Cortex of kidney (tissue), 1 donor: ENCODE results near the gene CPTP.

Source experiments
- DNase-seq: peaks from one replicate; lab custom pipeline; 2025; lab: John Stamatoyannopoulos, UW

The CPTP gene

DNA sequence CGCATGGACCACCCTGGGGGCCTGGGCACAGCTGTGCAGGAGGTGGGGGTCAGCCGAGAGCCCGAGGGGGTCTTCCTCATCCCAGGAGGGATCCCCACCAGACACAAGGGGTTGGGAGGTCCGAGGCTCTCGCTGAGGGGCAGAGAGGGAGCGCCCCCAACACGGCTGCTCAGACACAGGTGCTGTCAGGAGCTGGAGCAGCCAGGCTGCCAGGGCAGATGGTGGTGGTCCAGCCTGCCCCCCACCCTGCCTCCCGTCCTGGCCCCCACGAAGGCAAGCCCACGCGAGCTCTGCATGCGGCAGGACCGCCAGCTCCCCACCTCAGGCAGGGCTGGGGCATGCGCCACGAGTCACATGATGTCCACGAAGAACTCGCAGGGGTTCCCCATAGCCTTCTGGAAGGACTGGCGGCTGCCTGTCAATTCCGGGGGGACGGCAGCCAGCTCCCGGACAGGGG, 11.2 kb downstream of the CPTP start:
- no peak for DNase-seq

DNA sequence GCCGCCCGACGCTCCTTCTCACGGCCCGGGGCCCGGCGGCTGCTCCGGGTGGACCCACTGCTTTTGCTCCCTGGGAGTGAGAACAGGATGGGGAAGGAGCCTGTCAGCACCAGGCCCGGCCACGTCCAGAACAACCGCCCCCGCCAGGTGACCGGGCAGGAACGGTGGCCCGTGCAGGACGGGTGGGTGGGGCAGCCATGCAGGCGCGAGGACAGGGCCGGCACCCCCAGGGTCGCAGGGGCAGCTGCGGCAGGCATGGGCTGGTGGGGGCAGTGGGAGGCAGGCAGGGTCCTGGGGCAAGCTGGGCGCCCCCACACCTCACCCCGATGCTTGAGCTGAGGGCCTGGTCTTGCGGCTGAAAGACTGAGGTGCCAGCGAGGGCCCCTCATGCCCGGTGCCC, 11.8 kb downstream of the CPTP start:
- no peak for DNase-seq

DNA sequence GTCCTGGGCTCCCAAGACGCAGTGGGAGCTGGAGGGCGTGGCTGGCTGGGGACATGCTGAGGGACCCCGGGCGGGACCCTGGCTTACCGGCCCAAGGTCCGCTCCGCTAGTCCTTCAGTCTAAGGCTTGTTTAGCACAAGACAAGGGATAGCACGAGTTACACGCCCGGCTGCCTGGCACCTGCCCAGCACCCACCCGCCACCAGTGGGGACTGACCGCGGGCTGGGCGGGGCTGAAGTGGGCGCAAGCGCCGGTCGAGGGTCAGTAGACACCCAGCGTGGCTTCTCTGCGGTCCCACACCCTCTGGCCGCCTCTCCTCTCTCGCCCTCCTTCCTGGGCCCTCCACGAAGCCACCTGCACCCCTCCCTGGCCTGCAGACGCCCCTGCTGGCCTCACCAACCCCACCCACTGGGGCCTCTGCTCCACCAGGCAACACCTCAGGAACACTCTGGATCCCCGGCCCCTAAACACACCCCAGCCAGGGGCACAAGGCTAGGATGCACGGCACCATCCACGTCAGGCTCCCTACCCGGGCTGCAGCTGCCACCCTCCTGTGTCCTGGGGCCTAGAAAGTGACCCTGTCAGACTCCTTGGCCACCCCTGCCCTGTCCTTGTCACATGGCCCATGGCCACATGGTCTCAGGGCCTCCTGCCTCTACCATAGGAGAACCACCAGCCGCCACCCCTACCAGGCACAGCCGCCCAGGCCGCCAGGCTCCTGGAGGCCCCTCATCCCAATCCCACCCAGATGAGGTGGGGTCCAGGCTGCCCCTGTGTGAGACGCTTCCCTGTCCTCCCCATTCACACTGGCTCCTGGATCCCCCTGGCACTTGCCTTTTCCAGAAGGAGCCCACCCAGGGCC, 12.6 kb downstream of the CPTP start:
- DNase-seq = no peak

DNA sequence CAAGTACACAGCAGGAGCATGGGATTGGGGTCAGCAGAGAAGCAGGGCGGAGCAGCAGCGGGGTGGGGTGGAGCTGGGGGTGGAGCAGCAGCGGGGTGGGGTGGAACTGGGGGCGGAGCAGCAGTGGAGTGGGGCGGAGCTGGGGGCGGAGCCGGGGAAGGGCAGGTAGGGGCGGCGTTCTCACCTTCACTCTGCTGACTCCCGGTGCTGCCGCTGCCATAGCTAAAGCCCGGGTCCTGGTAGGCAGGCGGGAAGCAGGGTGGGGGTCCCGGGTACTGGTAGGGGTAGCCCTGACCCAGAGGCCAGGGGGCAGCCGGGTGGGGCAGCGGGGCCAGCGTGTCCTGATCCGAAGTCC, 13.2 kb downstream of the CPTP start:
- no peak for DNase-seq

DNA sequence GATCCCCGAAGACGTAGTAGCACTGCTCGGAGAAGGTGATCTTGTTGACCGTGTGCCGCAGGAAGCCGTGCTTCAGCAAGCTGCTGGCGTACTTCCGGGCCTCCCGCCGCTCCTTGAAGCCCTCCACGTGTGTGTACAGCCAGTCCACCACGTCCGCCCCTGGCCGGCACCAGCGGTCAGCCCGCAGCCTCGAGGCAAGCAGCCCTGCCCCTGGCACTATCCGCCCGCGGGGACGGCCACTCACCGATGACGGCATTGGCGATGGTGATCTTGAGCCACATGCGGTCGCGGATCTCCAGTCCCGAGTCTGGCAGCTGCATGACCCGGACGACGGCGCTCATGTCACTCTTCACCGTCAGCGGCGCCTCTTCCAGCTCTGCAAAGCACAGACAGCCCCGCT, 13.7 kb downstream of the CPTP start:
- no peak for DNase-seq

DNA sequence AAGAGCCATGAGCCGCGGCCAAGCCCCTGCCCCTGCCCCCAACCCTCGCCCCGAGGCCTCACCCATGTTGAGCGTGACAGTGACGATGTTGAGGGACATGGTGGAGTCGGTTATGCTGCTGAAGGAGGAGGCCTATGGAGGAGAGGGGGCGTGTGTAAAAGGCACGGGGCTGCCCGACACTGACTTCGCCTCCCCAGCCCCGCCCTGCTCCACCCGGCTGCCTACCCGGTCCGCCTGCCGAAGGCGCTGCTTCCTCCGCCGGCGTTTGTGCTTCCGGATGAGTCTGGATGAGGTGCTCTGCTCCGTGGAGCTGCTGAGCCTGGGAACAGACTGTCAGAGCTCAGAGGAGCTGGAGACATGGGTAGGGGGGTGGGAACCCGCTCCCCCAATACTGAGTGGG, 15.6 kb downstream of the CPTP start:
- DNase-seq = no peak

DNA sequence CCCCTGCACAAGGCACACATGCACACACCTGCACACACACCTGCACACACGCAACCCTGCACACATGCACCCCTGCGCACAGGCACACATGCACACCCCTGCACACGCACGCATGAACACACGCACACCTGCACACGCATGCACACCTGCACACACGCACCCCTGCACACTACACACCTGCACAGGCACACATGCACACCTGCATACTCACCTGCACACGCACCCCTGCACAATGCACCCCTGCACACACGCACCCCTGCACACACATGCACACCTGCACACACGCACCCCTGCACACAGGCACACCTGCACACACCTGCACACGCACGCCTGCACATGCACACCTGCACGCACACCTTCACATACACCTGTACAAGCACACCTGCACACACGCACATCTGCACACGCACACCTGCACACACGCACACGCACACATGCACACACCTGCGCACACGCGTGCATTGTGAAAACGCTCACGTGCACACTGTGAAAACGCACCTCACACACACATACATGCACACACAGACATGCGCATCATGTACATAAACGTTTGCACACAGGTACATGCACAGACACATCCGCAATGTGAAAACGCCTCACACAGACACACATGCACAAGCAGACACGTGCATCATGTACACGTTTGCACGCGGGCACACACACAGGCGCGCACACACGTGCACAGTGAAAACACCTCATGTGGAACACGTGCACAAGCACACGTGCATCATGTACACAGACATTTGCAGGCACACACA, 16.4 kb downstream of the CPTP start:
- DNase-seq = no peak

DNA sequence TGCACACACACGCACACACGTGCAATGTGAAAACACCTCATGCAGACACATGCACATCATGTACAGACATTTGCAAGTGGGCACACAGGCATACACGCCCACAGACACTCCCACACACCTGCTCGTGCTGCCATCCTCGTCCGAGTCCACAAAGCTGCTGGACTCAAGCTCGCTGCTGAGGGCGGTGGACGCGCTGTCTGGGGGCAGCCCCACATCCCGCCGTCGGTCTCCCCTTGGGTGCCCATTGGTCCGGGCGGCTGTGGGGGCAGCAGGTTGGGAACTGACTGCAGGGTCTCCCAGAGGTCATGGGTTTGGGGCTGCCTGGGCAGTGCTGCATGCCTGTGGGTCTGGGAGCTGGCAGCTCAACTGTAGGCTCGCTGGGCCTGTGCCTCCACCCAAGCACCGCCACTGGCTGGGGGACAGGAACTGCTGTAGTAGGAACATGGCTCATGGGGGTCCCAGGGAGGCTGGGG, 17.0 kb downstream of the CPTP start:
- no peak for DNase-seq

DNA sequence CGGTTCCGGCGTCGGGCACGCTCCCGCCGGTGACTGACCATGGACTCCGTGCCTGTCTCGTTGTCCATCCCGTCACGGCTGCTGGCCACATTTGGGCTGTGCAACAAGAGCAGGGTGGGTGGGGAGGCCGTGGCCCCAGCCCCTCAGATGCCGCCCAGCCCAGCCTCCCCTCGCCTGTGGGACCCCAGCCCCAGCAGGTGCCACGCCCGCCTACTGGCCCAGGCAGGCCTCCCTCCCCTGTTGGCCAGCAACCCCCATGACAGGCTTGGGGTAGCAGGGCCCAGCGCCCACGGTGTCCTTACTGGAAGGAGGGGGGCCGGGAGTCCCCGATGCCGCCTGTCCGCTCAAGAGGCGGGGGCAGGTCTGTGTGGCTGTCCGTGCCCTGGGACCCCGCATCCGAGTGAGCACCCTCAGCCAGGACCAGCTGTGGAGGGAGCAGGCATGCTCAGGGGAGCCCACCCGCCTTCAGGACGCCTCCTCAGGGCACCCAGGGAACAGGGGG, 17.5 kb downstream of the CPTP start:
- DNase-seq = no peak

DNA sequence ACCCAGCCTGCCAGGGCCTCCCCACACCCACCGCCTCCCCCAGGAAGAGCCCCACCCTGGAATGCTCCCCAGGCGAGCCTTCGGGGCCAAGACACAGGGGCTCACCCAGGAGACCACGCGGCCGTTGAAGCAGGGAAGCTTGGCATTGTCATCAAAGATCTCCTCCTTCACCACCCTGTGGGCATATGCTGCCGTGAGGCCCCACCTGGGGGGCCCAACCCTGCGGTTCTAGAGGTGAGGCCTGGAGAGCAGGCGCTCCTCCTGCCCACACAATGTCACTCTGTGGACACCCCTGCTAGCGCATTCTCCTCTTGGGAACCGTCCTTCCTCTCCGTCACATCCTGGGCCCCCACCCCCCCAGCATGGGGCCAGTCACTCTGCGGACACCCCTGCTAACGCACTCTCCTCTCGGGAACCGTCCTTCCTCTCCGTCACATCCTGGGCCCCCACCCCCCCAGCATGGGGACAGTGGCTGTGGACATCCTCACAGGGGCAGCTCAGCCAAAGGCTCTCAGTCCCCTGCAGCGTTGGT, 18.0 kb downstream of the CPTP start:
- no peak for DNase-seq

DNA sequence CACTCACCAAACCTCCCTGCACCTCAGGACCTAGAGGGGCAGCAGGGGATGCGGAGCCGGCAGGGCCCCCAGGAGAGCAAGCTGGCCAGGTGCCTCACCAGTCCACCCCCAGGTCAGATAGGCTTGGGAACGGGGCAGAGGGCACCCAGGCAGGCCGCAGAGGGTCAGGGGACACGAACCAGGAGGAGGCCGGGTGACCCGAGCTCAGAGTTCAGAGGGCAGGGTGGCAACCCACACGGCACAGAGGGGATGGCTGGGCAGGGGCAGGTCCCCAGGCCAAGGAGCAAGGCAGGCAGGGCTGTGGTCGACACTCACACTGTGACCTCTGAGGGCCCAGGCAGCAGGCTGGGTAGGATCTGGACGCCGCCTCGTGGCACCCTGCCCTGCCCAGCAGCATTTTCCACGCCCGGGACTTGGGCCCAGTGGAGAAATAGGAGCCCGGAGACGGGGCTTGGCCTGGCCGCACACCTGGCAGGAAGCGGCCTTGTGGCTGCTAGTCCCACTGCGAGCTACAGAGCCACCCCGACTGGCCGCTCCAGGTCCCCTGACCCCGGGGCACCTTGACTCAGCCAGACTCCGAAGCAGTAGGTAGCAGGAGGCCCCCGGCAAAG, 19.3 kb downstream of the CPTP start:
- no peak for DNase-seq

DNA sequence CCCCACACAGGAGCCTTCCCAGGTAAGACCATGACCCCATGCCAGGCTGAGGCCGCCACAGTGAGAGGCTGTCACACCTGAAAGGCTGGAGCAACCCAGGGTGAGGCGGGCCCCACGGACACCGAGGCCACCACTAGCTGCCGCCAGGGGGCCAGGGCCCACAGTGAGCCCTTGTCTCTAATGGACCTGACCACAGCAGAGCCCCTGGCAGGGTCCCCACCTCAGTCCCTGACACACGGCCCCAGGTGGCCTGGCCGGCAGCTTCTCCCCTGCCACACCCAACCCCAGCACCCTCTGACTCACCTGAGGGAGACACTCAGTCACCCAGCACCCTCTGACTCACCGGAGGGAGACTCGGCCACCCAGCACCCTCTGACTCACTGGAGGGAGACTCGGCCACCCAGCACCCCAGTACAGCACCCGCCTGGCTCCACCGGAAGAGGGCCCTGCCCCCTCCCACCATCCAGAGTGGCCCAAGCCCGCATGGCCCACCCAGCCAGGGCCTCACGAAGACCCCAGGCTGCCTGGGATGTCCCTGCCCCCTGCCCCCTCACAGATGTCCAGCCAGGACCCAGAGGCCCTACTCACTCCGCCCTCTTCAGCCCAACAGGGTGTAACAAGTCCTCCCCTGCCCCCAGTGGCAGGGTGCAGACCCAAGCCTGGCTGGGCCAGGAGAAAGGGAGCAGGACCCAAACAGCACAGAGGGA, 20.2 kb downstream of the CPTP start:
- DNase-seq = no peak

DNA sequence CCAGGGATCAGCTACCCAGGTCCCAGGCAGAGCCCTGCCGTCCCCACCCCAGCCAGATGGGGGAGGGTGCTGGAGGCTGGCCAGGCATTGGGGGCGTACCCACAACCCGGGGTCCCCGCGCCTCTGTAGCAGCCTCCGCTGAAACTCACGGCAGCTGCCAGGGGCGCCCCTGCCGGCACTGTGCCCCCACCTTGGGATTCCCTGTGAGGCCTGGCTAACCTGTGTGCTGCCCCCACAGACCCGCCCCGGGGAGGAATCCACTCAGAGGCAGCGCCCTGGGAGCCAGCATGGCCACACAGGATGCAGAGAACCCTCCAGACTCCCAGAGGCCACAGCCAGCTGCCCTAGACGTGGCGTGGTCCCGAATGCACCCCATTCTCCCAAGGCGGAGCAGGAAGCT, 20.8 kb downstream of the CPTP start:
- no peak for DNase-seq

DNA sequence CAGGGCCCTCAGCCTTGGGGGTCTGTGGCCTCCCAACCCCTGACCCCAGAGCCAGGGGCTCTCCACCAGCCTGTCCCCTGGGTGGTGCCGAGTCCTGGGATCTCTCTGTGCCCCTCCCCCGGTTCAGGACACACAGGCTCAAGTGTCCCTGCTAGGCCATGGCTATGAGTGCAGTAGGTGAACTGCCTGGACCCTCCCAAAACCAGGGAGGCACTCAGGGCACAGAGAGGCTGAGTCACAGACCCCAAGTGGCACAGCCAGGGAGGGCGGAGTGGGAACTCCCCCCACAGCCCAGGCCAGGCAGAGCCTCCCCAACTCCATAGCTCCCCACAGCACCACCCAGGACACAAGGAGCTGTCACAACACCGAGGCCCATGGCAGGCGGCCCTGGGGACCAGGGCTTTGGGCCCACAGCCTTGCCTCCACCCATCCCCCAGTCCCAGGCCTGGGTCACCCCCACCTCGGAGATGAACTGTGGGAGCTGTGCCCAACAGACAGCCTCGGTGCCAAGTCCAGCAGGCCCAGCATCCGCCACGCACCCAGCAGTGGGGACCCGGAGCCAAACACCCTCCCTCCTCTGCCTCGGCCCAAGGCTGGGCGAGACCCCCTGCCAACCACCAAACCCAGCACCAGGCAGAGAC, 21.4 kb downstream of the CPTP start:
- DNase-seq = no peak

DNA sequence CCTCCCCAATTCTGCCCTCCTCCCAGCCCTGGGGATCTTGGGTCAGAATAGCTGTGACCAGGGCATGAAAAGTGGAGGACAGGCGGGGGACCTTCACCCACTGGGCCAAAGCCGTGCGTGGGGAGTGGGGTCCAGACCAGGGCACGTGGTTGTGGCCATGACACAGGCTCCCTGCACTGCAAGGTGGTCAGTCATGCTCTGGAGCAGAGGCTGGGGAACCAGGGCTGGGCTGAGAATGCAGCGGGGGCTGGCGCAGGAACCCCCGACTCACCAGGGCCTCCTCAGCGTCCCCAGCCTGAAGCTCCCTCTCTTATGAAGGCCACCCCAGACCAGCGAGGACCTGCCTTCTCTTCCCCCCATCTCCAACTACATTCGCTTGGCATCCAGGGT, 21.9 kb downstream of the CPTP start:
- DNase-seq = no peak

DNA sequence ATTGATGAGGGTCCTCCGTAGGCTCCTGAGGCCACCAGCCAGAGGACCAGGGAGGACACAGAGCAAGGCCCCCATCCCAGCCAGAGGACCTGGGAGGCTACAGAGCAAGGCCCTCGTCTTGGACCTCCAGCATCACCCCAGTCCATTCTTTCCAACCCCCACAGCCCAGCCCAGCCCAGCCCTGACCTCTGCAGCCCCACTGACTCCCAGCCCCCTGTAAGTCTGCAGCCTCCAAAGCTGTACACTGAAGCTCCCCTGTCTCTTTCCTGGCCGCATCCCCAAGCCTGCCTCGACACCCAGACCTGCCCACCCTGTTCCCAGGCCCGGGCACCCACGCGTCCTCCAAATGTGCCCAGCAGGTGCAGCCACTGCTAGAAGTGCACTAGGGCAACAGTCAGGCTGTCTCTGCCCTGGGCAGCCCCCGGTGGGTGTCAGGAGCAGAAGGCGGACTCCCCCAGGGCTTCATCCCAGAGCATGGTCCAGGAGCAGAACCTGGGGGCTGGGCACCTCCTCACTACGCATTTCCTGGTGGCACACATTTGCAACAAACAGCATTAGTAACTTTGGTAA, 22.5 kb downstream of the CPTP start:
- DNase-seq = no peak

DNA sequence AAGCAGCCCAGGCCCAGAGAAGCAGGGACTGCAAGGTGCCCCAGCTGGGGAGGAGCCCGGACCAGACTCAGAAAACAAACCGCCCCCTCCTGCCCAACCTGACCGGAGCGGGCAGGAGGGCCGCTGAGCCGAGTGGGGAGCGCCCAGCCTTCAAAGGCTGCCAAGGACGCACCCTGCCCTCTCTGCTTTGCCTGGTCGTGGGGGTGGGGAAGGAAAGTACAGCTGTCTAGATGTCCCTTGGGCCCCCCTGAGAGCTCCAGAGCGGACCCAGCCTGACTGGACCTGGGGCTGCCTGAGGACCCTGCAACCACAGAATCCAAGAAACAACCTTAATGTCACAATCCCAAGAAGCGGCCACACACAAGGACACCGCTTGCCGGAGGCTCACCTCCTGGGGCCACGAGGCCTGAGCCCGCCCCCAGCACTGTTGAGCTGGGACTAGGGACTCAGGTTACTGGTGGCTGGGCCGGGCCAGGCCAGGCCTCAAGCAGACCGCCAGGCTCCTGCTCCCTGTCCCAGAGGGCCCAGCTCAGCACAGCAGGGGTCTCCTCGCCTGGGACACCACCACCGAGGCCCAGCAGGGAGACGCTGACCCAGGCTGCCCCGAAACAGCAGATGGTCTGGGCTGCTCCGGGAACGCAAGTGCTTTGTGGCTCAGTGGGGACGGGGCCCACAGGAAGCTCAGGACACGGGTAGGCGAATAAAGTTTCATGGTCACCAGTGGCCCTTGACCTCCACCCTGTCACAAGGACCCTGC, 23.2 kb downstream of the CPTP start:
- no peak for DNase-seq

DNA sequence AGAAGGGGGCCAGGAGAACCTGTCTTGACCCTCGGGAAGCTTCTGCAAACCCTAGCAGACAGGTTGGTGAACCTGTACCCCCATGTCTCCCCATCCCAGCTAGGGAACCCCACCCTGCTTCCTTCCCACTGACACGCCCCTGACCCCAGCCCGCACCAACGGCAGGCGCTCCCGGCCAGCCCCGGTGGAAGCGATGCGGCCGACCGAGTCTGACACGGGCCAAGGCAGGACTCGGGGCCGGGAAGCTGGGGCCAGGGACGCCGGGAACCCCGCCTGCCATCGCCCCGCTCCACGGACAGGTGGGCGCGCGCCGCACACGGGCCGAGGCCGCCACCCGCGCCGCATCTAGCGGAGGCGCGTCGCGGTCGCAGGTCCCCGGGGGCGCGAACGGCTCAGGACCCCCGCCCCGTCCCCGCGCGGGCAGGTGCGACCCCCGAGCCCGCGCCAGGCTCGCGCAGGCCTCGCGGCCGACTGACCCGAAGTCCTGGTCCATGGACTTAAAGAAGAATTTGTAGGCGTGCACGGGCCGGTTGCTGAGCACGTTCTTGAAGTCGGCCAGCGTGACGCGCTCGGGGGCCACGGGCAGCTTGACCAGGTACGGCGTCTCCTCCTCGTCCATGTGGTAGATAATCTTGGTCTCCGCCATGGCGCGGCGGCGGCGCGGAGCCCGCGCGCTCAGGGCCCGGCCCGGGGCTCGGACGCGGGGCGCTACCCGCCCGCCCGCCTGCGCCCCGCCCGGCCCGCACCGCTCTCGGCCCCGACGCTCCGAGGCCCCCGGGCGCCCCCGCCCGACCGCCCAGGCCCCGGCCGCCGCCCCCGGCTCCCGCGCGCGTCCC, 24.0 kb downstream of the CPTP start:
- DNase-seq = no peak
